GM18867 (cell line): Measurements from ENCODE around the gene LGR4.

Experiments used
- ATAC-seq: cut with Tn5 transposase; IDR thresholded peaks from one replicate; pipeline ENCODE4 v1.9.1; 2021; ENCODE audit warnings: mild to moderate bottlenecking, moderate library complexity; ENCODE audit not compliant: unreplicated experiment

Gene LGR4

GRCh38 chr11:27433742-27434141 is 38.8 kb downstream of the LGR4 start:
- no peak for ATAC-seq

GRCh38 chr11:27431808-27432207 is 40.8 kb downstream of the LGR4 start:
- no peak for ATAC-seq

- ATAC-seq, result no peak
Measured at GRCh38 chr11:27429761-27430393, 42.7 kb downstream of the LGR4 start.

- ATAC-seq, result no peak
Measured at GRCh38 chr11:27427183-27427980, 45.2 kb downstream of the LGR4 start.

GRCh38 chr11:27425814-27426213 is 46.8 kb downstream of the LGR4 start:
- no peak for ATAC-seq

GRCh38 chr11:27423125-27423524 is 49.5 kb downstream of the LGR4 start:
- ATAC-seq, result no peak

- no peak for ATAC-seq
Measured at GRCh38 chr11:27421819-27422494, 50.6 kb downstream of the LGR4 start.

GRCh38 chr11:27420722-27421572 is 51.6 kb downstream of the LGR4 start:
- no peak for ATAC-seq

- no peak for ATAC-seq
Measured at GRCh38 chr11:27420217-27420616, 52.4 kb downstream of the LGR4 start.

- no peak for ATAC-seq
Measured at GRCh38 chr11:27418356-27418755, 54.2 kb downstream of the LGR4 start.

GRCh38 chr11:27416568-27417176 is 55.9 kb downstream of the LGR4 start:
- no peak for ATAC-seq

GRCh38 chr11:27414644-27415043 is 57.9 kb downstream of the LGR4 start:
- ATAC-seq, result no peak

GRCh38 chr11:27413218-27413617 is 59.4 kb downstream of the LGR4 start:
- ATAC-seq, result no peak

- ATAC-seq, result no peak
Measured at GRCh38 chr11:27412192-27412691, 60.3 kb downstream of the LGR4 start.

- ATAC-seq, result no peak
Measured at GRCh38 chr11:27411328-27411727, 61.3 kb downstream of the LGR4 start.

- ATAC-seq, result no peak
Measured at GRCh38 chr11:27410272-27410671, 62.3 kb downstream of the LGR4 start.

- no peak for ATAC-seq
Measured at GRCh38 chr11:27409742-27410141, 62.8 kb downstream of the LGR4 start.

- no peak for ATAC-seq
Measured at GRCh38 chr11:27409049-27409448, 63.5 kb downstream of the LGR4 start.

- ATAC-seq, result no peak
Measured at GRCh38 chr11:27408246-27408800, 64.3 kb downstream of the LGR4 start.
